Epithelial cell of esophagus (primary cell): ENCODE data around the gene BRD1.

Experiments
- DNase-seq: peaks from one replicate; pipeline ENCODE4 v3.0.0; 2010; ENCODE audit warnings: low read depth
- H3K4me3 ChIP-seq: 2 replicates; pipeline ENCODE4 v1.5.1; 2011; ENCODE audit warnings: mild to moderate bottlenecking, low read length, control low read depth
- TF ChIP-seq, protein P1 (sequence below): IDR thresholded peaks from 2 replicates; pipeline ENCODE4 v1.5.1; 2011; ENCODE audit warnings: low read depth, mild to moderate bottlenecking, low read length, control low read depth, inconsistent platforms; ENCODE audit not compliant: insufficient read depth; ENCODE audit errors: missing control alignments

The BRD1 gene

DNA sequence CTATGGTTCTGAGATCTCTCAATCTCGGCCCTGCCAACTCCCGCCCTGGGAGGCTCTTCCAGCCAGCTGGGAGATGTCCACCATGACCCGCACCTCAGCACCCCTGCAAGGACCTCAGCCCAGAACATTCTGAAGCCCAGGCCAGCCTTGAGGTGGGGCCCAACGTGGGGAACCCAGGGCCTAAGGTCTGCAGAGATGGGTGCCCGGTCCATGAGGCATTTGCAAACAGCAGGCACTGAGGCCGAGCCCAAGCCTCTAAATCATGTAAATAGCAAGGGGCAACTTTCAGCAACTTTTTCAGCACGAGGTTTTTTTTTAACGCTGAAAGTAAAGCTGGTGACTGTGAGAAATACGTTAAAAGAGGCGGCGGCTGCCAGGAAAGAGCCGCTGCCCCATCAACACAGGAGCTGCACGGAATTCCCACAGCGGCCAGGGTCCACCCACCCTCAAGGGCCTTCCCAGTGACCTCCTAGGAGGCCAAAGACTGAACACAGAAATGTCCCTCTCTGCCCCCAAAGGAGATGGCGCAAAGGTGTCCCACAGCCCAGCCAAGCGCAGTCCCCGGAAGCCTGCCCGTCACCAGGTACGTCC, 46.9 kb downstream of the BRD1 start:
- H3K4me3 ChIP-seq, result no peak overlapping the region
- TF ChIP-seq, protein P1, sequence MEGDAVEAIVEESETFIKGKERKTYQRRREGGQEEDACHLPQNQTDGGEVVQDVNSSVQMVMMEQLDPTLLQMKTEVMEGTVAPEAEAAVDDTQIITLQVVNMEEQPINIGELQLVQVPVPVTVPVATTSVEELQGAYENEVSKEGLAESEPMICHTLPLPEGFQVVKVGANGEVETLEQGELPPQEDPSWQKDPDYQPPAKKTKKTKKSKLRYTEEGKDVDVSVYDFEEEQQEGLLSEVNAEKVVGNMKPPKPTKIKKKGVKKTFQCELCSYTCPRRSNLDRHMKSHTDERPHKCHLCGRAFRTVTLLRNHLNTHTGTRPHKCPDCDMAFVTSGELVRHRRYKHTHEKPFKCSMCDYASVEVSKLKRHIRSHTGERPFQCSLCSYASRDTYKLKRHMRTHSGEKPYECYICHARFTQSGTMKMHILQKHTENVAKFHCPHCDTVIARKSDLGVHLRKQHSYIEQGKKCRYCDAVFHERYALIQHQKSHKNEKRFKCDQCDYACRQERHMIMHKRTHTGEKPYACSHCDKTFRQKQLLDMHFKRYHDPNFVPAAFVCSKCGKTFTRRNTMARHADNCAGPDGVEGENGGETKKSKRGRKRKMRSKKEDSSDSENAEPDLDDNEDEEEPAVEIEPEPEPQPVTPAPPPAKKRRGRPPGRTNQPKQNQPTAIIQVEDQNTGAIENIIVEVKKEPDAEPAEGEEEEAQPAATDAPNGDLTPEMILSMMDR, result no peak
- no peak for DNase-seq

DNA sequence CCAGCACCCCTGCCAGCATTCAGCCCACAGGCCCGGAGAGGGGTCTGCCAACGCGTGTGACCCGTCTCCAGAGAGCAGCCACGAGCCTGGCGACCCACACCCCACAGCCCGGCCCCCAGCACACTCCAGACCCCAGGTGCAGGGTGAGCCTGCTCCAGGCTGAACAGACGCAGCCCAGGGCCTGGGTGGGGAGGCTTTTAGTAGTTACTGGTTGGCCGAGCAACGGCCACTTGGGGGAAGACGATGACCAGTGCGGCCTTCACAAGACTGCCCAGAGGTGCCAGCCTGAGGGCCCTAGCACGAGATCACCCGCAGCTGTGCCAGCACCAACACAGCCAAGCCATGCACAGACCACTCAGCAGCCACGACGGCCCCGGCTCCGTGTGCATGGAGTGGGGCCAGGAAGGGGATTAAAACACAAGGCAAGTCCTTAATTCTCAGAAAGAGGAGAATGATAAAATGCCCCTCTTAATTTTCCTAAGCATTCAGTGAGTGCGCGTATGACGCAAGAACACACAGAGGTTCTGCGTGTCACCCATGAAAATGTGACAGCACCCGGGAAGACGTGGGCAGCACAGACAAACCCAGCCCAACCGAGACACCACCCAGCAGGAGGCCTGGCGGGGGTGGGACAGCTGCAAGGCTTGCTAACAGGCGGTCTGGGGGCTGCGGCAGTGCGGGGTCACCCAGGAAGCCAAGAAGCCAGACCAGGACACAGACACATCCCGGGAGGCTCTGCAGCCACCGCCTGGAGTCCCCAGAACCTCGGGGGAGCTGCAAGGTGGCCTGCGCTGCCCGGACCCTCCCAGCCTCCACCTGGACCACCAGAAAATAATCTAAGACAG, 47.6 kb downstream of the BRD1 start:
- no peak overlapping the region for H3K4me3 ChIP-seq
- no peak for DNase-seq
- TF ChIP-seq, protein P1, result no peak

DNA sequence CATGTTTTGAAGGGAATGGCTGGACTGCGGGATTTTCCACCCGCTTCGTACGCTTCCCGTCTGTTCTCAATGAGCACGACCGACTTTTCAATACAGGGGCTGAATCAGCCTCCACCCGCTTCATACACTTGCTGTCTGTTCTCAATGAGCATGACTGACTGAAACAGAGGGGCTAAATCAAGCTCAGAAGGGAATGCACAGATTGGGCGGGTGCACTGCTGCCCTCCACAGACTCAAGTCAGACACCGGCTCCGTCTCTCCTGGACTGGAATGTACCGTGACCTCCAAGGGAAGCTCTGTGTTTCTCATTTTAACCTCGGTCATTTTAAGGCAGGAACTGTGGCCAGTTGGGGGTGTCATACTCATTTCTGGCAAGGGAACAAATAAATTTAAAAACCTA, 48.5 kb downstream of the BRD1 start:
- DNase-seq, result no peak
- H3K4me3 ChIP-seq, result no peak overlapping the region
- TF ChIP-seq, protein P1, result no peak

DNA sequence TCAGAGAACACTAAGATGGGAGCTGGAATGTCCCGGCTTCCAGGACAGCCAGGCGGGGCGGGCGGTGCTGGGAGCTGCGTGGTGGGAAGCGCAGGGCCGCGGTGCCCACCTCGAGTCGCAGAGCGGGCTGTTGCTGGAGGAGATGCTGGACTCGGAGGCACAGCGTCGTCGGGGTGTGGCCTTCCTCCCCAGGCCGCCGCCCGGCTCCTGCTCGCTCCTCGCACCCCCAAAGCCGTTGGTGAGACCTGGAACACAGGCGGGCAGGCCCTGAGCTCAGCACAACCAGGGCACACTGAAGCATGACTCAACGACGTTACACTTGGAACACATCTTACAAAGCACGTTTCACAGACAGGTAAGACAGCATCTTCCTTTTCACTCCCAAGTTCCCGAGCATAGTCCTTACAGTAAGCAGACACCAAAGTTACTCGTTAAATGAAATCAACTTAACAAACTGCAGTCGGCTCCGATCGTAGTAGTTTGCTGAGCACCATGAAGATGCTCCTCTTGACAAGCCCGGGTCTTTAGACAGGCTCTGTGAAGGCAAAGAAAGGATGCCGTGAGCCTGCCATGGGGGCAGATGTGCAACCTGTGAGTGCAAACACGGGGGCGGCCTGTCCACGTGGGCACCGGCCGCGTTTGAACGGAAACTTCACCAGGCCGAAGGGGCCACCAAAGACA, 50.0 kb downstream of the BRD1 start:
- DNase-seq, result no peak
- TF ChIP-seq, protein P1, result no peak
- H3K4me3 ChIP-seq, result no peak overlapping the region

DNA sequence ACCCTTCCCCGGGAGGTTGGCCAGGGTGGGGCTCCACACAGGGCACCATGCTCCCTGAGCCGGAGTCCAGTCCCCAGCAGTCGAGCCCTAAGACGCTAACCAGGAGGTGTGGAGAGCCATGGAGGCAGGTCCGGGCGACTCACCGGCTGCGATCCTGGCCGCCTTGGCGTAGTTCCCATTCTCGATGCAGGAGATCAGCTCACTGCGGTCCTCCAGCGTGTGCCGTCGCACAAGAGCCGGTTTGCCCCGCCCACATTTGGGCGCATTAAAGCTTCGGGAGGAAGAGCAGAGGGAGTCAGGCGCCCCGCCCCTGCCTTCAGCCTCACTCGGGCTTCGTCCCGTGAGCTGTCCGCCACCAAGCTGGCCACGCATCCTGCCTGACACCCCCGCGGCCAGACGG, 50.8 kb downstream of the BRD1 start:
- H3K4me3 ChIP-seq, result no peak overlapping the region
- TF ChIP-seq, protein P1, result no peak
- peak; percentile 48 for DNase-seq

DNA sequence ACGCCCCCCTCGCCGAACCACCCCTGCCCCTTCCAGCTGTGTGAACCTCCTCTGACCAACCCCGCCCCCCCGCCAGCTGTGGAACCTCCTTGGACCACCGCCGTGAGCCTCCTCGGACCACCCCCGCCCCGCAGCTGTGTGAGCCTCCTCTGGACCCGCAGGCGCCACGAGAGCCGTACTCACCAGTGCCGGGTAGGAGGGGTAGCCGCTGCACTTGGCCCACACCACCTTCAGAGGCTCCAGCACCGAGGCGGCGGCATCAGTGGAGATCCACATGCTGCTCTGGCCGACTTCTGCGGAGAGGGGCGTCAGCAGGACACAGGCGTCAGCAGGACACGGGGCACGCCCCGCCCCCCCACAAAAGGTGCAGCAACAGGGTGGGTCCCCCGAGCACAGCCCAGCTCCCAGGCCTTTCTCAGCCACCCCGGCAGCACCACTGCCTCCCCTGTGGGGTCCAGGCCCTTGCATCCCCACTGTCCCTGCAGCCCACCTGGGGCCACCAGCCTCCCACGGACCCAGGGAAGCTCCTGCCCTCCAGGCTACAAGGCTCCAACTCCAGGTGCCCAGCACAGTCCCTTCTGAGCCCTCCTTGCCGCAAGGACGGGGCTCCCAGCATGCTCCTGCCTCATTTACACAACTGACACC, 51.7 kb downstream of the BRD1 start:
- H3K4me3 ChIP-seq, result no peak overlapping the region
- TF ChIP-seq, protein P1, result no peak
- no peak for DNase-seq
